Esophagus squamous epithelium (tissue), 4 donors: Measurements from ENCODE around the gene NBPF4.

Source experiments
- POLR2A ChIP-seq, 4 donors: fragments of 450-650 bp; IDR thresholded peaks; one replicate each; pipeline ENCODE4 v1.6.1; 2017; ENCODE audit warnings: antibody characterized with exemption in 4 of 4, mild to moderate bottlenecking in 4 of 4, moderate library complexity in 3 of 4
- TF ChIP-seq, protein P1 (sequence below), 6 experiments: fragments of 450-650 bp in 4 of 6; fragments of 200-600 bp in 2 of 6; sonication (generic) in 2 of 6; IDR thresholded peaks; one replicate each; pipeline ENCODE4 v1.5.1; 2016 to 2019; ENCODE audit warnings: antibody characterized with exemption in 6 of 6, mild to moderate bottlenecking in 4 of 6, moderate library complexity in 4 of 6

DNA sequence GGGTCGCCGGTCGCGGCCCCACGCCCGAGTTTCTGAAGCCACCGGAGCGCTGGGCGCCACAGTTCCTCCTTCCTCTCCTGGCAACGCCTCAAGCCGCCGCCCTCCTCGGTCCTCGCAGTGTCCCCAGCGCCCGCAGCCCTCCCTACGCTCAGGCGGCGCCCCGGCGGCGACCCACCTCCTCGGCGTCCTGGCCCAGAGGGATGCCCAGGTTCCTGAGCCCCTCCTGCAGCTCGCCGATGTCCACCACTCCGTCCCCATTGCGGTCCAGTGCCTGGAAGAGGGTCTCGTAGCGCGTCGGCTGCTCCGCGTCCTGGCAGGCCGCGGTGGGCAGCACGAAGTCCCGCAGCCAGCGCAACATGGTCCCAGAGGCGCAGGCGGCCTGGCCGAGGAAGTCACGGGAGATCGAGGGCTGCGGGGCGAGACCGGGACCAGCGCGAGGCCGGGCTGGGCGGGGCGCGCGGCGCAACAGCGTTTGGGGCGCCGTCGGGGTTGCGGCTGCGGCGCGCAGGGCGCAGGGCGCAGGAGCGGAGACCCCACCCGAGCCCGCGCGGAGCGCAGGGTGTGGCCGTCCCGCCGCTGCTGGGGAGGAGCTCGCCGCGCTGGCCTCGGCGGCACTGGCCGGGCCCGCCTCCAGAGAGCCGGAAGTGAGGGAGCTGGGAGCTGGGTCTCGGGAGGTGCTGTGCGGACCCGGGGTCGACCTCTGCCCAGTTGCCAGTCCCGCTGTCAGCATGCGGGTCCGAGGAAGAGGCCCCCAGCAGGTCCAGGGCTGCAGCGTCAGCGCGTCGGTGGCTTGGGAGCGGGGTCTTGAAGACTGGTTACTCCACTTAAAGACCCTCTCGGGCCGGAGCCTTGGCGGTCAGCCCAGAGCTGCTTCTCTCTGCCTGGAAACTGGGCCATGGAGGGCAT is 43.8 kb downstream of the NBPF4 start, which contains the start of gene SLC25A24:
- TF ChIP-seq POLR2A (IDR thresholded peaks at IDR 0.05), result peak in 2 of 4 donors; percentile 50 to 55
- TF ChIP-seq, protein P1, sequence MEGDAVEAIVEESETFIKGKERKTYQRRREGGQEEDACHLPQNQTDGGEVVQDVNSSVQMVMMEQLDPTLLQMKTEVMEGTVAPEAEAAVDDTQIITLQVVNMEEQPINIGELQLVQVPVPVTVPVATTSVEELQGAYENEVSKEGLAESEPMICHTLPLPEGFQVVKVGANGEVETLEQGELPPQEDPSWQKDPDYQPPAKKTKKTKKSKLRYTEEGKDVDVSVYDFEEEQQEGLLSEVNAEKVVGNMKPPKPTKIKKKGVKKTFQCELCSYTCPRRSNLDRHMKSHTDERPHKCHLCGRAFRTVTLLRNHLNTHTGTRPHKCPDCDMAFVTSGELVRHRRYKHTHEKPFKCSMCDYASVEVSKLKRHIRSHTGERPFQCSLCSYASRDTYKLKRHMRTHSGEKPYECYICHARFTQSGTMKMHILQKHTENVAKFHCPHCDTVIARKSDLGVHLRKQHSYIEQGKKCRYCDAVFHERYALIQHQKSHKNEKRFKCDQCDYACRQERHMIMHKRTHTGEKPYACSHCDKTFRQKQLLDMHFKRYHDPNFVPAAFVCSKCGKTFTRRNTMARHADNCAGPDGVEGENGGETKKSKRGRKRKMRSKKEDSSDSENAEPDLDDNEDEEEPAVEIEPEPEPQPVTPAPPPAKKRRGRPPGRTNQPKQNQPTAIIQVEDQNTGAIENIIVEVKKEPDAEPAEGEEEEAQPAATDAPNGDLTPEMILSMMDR (IDR thresholded peaks at IDR 0.05), result no peak
